ENCODE data around the gene GTF2F2.

The GTF2F2 gene

DNA sequence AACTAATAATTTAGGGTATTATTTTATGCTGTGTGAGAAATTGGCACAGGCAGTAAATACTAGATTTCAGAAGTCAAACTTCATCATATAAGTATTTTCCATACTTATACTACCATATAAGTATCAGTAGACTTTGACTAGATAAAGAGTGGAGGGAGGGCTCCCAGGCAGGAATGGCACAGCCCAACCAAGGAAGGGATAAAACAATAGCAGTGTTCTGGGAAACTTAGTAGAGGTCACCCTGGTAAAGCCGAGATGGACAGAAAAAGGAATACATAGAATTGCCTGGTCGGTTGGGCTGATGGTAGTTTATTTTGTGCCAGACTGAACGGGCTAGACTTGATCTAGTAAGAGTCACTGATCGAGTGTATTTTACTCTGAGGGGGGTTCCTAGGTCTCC is 100.1 kb downstream of the GTF2F2 start:
- no peaks in the 10 kb centered on the region for H4K20me1 ChIP-seq (ENCODE audit: insufficient read depth, low read length)
- H3K9ac ChIP-seq (ENCODE audit: low read length) = no peak overlapping the region
- H3K9me2 ChIP-seq (ENCODE audit: low read depth, low read length) = no peaks in the 10 kb centered on the region
- H3K27ac ChIP-seq (ENCODE audit: low read depth, low read length, poor library complexity, severe bottlenecking) = no peak overlapping the region
- H3K36me3 ChIP-seq (ENCODE audit: insufficient read depth, low read length) = no peaks in the 10 kb centered on the region
- H2AFZ ChIP-seq (ENCODE audit: low read length) = no peak overlapping the region
- no peaks in the 10 kb centered on the region for H3K27me3 ChIP-seq (ENCODE audit: insufficient read depth, low read length)
- no peaks in the 10 kb centered on the region for H3F3A ChIP-seq (ENCODE audit: insufficient read depth, low read length)
- H3K4me2 ChIP-seq (ENCODE audit: low read length) = no peak overlapping the region
- 0 out of 2 replicates have a peak, but pooled peaks cover 5% of the 10 kb centered on the region for H3K79me2 ChIP-seq (ENCODE audit: insufficient read depth, low read length)
- no peaks in the 10 kb centered on the region for H3K4me1 ChIP-seq (ENCODE audit: insufficient read depth, low read length, severe bottlenecking)
- H3K9me3 ChIP-seq (ENCODE audit: low read length) = no peaks in the 10 kb centered on the region
- H3K4me3 ChIP-seq (ENCODE audit: low read depth, low read length, poor library complexity, severe bottlenecking) = no peak overlapping the region
- TF ChIP-seq, protein P1, sequence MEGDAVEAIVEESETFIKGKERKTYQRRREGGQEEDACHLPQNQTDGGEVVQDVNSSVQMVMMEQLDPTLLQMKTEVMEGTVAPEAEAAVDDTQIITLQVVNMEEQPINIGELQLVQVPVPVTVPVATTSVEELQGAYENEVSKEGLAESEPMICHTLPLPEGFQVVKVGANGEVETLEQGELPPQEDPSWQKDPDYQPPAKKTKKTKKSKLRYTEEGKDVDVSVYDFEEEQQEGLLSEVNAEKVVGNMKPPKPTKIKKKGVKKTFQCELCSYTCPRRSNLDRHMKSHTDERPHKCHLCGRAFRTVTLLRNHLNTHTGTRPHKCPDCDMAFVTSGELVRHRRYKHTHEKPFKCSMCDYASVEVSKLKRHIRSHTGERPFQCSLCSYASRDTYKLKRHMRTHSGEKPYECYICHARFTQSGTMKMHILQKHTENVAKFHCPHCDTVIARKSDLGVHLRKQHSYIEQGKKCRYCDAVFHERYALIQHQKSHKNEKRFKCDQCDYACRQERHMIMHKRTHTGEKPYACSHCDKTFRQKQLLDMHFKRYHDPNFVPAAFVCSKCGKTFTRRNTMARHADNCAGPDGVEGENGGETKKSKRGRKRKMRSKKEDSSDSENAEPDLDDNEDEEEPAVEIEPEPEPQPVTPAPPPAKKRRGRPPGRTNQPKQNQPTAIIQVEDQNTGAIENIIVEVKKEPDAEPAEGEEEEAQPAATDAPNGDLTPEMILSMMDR (IDR thresholded peaks at IDR 0.05; ENCODE audit: low read length) = no peak
- no peak for TF ChIP-seq EZH2 (IDR thresholded peaks at IDR 0.05; ENCODE audit: borderline replicate concordance, low read length)

- no peaks in the 10 kb centered on the region for H4K20me1 ChIP-seq (ENCODE audit: insufficient read depth, low read length)
- no peak overlapping the region for H3K4me3 ChIP-seq (ENCODE audit: low read depth, low read length, poor library complexity, severe bottlenecking)
- H3K79me2 ChIP-seq (ENCODE audit: insufficient read depth, low read length) = 0 out of 2 replicates have a peak, but pooled peaks cover 5% of the 10 kb centered on the region
- no peaks in the 10 kb centered on the region for H3F3A ChIP-seq (ENCODE audit: insufficient read depth, low read length)
- no peak overlapping the region for H3K9ac ChIP-seq (ENCODE audit: low read length)
- no peaks in the 10 kb centered on the region for H3K4me1 ChIP-seq (ENCODE audit: insufficient read depth, low read length, severe bottlenecking)
- no peaks in the 10 kb centered on the region for H3K27me3 ChIP-seq (ENCODE audit: insufficient read depth, low read length)
- no peaks in the 10 kb centered on the region for H3K36me3 ChIP-seq (ENCODE audit: insufficient read depth, low read length)
- no peaks in the 10 kb centered on the region for H3K9me3 ChIP-seq (ENCODE audit: low read length)
- no peaks in the 10 kb centered on the region for H3K9me2 ChIP-seq (ENCODE audit: low read depth, low read length)
- no peak overlapping the region for H2AFZ ChIP-seq (ENCODE audit: low read length)
- H3K4me2 ChIP-seq (ENCODE audit: low read length) = no peak overlapping the region
- no peak overlapping the region for H3K27ac ChIP-seq (ENCODE audit: low read depth, low read length, poor library complexity, severe bottlenecking)
- no peak for TF ChIP-seq EZH2 (IDR thresholded peaks at IDR 0.05; ENCODE audit: borderline replicate concordance, low read length)
- TF ChIP-seq, protein P1 (IDR thresholded peaks at IDR 0.05; ENCODE audit: low read length) = no peak
These were observed 102.2 kb downstream of the GTF2F2 start for GRCh38 chr13:45222516-45222915.

DNA sequence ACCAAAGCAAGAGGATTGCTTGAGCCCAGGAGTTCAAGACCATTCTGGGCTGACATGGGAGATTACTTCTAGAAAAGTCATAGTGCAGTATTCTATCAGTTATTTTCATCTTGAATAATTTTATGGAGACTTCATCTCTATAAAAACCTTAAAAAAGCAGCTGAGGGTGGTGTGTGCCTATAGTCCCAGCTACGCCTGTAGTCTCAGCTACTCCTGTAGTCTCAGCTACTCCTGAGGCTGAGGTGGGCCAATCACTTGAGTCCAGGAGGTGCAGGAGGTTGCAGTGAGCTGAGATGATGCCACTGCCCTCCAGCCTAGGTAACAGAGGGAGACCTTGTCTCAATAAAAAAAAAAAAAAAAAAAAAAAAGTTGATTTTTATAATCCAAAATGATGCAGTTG is 102.6 kb downstream of the GTF2F2 start:
- H3K27ac ChIP-seq (ENCODE audit: low read depth, low read length, poor library complexity, severe bottlenecking) = no peak overlapping the region
- no peaks in the 10 kb centered on the region for H3F3A ChIP-seq (ENCODE audit: insufficient read depth, low read length)
- no peaks in the 10 kb centered on the region for H3K27me3 ChIP-seq (ENCODE audit: insufficient read depth, low read length)
- H3K4me3 ChIP-seq (ENCODE audit: low read depth, low read length, poor library complexity, severe bottlenecking) = no peak overlapping the region
- H4K20me1 ChIP-seq (ENCODE audit: insufficient read depth, low read length) = no peaks in the 10 kb centered on the region
- no peaks in the 10 kb centered on the region for H3K36me3 ChIP-seq (ENCODE audit: insufficient read depth, low read length)
- H3K9me2 ChIP-seq (ENCODE audit: low read depth, low read length) = no peaks in the 10 kb centered on the region
- H3K79me2 ChIP-seq (ENCODE audit: insufficient read depth, low read length) = 0 out of 2 replicates have a peak, but pooled peaks cover 5% of the 10 kb centered on the region
- H3K9ac ChIP-seq (ENCODE audit: low read length) = no peak overlapping the region
- no peaks in the 10 kb centered on the region for H3K9me3 ChIP-seq (ENCODE audit: low read length)
- H3K4me2 ChIP-seq (ENCODE audit: low read length) = no peak overlapping the region
- no peak for TF ChIP-seq EZH2 (IDR thresholded peaks at IDR 0.05; ENCODE audit: borderline replicate concordance, low read length)
- TF ChIP-seq, protein P1 (IDR thresholded peaks at IDR 0.05; ENCODE audit: low read length) = no peak
- no peaks in the 10 kb centered on the region for H3K4me1 ChIP-seq (ENCODE audit: insufficient read depth, low read length, severe bottlenecking)
- H2AFZ ChIP-seq (ENCODE audit: low read length) = no peak overlapping the region

Data from OCI-LY1 (cell line).